Dermis microvascular lymphatic vessel endothelial cell (primary cell): Measurements from ENCODE around the gene CAMK1G. TPM values are rescaled to one million over a fixed set of nuclear protein-coding genes. Genes with fewer than 3 reads are reported as not detected.

Experiments used
- DNase-seq, 2 donors: peaks; one replicate each; pipeline versions ENCODE4 v3.0.0 to v3.0.0-alpha.2; 2010; ENCODE audit warnings: low read depth in 2 of 2
- total RNA-seq: library from RNA; depleted of rRNA; stranded (reverse); fragments of >200 nt; gene quantifications from 2 replicates; pipeline ENCODE4 v1.2.1, GENCODE V29; 2014

Gene CAMK1G
- total RNA-seq, 1 donor from 2014 or later: not detected

DNA sequence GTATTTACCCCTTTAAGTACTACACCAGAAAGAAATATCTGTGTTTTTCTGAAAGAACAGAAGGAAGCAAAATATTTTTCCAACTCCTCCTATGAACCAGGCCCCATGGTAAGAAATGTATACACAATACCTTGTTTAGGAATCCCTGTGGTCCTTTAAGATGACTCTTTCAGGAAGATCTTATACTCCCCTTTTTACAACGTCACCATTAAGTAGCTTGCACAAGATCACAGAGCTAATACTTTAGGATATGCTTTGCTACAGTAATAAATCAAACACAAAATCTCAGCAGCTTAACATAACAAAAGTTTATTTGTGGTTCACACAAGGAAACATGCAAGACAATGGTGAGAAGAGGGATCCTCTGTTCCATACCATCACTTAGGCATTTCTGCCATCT is 77.6 kb downstream of the CAMK1G start:
- no peak for DNase-seq

DNA sequence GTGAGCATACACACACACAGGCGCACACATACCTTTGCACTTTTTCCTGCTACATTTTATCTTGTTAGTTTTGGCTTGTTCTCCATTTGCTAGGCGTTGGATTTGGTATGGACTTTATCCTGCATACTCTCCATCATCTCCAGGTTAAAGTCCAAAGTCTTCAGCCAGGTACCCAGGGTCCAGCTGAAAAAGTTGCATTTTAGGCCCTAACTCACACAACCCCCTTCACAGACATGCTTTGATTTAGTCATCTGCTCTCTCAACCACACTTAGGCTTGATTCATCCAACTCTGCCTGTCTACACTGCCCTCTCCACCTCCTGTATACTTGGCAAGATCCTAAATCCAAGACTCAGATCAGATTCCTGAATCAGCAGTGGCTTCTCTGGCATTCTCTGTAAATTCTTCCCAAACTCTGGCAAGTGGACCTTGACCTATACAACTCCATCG is 79.4 kb downstream of the CAMK1G start:
- no peak for DNase-seq

Other genes starting within 250 kb of the CAMK1G start
- gene LAMB3, start 68.7 kb downstream of the CAMK1G start, total RNA-seq: 1.3 and 3.0 TPM in 2 replicates
- gene G0S2, start 91.7 kb downstream of the CAMK1G start, total RNA-seq: 0.25 and 1.2 TPM in 2 replicates
- gene HSD11B1, start 121.1 kb downstream of the CAMK1G start, total RNA-seq: not detected in 2 replicates
- not detected in 2 replicates for gene TRAF3IP3, start 172.3 kb downstream of the CAMK1G start, total RNA-seq
- 1.9 and 2.1 TPM in 2 replicates for gene C1orf74, start 200.8 kb downstream of the CAMK1G start, total RNA-seq
- 0.51 and 2.6 TPM in 2 replicates for gene IRF6, start 222.4 kb downstream of the CAMK1G start, total RNA-seq
- gene UTP25, start 244.3 kb downstream of the CAMK1G start, total RNA-seq: 4.0 and 5.3 TPM in 2 replicates